Measurements from ENCODE around the gene GREB1.

DNA sequence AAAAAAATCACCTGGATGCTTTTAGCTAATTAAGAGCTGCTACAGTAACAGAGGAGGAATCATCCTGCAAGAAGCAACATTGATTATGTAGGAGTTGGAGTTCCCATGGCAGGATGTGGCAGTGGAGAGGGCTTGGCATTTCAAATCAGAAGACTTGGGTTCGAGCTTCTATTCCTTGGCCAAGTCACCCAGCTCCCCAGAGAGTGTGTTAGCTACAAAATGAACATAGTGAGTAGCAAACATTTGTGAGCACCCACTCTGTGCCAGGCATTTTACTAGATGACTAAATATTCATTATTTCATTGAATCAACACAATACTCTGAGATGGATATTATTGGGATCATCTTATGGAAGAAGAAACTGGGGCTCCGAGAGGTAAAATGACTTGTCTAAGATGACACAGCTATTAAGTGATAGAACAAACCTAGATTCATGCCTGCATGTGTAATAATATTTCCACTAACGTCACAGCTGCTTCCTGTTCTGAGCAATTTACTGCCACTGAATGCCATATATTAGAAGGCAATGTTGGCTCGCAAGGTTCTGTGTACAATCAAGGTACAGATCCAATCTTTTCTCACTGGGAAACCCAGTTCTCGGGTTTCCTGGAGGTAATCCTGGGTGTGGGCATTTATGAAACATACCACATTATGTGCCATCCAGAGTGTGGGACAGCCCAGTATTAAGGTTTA lies 118.2 kb downstream of the GREB1 start:
- TF ChIP-seq, protein P1, sequence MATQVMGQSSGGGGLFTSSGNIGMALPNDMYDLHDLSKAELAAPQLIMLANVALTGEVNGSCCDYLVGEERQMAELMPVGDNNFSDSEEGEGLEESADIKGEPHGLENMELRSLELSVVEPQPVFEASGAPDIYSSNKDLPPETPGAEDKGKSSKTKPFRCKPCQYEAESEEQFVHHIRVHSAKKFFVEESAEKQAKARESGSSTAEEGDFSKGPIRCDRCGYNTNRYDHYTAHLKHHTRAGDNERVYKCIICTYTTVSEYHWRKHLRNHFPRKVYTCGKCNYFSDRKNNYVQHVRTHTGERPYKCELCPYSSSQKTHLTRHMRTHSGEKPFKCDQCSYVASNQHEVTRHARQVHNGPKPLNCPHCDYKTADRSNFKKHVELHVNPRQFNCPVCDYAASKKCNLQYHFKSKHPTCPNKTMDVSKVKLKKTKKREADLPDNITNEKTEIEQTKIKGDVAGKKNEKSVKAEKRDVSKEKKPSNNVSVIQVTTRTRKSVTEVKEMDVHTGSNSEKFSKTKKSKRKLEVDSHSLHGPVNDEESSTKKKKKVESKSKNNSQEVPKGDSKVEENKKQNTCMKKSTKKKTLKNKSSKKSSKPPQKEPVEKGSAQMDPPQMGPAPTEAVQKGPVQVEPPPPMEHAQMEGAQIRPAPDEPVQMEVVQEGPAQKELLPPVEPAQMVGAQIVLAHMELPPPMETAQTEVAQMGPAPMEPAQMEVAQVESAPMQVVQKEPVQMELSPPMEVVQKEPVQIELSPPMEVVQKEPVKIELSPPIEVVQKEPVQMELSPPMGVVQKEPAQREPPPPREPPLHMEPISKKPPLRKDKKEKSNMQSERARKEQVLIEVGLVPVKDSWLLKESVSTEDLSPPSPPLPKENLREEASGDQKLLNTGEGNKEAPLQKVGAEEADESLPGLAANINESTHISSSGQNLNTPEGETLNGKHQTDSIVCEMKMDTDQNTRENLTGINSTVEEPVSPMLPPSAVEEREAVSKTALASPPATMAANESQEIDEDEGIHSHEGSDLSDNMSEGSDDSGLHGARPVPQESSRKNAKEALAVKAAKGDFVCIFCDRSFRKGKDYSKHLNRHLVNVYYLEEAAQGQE (IDR thresholded peaks at IDR 0.05; ENCODE audit: low read depth): no peak
- TF ChIP-seq TAF1 (IDR thresholded peaks at IDR 0.05; ENCODE audit: low read depth) (no peak), EP300 (IDR thresholded peaks at IDR 0.05; ENCODE audit: borderline replicate concordance) (no peak), FOXM1 (IDR thresholded peaks at IDR 0.05; ENCODE audit: borderline replicate concordance, low read depth) (no peak), MAX (IDR thresholded peaks at IDR 0.05) (no peak), CEBPB (IDR thresholded peaks at IDR 0.05) (no peak), YY1 (IDR thresholded peaks at IDR 0.05; ENCODE audit: low read depth) (no peak), EGR1 (IDR thresholded peaks at IDR 0.05) (no peak), TEAD4 (IDR thresholded peaks at IDR 0.05) (no peak)
- TF ChIP-seq, protein P2, sequence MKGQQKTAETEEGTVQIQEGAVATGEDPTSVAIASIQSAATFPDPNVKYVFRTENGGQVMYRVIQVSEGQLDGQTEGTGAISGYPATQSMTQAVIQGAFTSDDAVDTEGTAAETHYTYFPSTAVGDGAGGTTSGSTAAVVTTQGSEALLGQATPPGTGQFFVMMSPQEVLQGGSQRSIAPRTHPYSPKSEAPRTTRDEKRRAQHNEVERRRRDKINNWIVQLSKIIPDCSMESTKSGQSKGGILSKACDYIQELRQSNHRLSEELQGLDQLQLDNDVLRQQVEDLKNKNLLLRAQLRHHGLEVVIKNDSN (IDR thresholded peaks at IDR 0.05): no peak
